ENCODE results near the gene PDE1C.

Gene PDE1C

GRCh38 chr7:31734456-31734855 lies 335.8 kb downstream of the PDE1C start:
- TF ChIP-seq SIN3A (IDR thresholded peaks at IDR 0.05; ENCODE audit: borderline replicate concordance, insufficient read depth, low read length) (no peak), FOXP2 (optimal IDR thresholded peaks at IDR 0.05; ENCODE audit: borderline replicate concordance, extremely low read depth, extremely low read length, insufficient read depth) (no peak), TAF1 (IDR thresholded peaks at IDR 0.05; ENCODE audit: borderline replicate concordance, insufficient read depth, low read length) (no peak), POLR2AphosphoS5 (IDR thresholded peaks at IDR 0.05; ENCODE audit: low read depth, low read length) (no peak)
- TF ChIP-seq, protein P1, sequence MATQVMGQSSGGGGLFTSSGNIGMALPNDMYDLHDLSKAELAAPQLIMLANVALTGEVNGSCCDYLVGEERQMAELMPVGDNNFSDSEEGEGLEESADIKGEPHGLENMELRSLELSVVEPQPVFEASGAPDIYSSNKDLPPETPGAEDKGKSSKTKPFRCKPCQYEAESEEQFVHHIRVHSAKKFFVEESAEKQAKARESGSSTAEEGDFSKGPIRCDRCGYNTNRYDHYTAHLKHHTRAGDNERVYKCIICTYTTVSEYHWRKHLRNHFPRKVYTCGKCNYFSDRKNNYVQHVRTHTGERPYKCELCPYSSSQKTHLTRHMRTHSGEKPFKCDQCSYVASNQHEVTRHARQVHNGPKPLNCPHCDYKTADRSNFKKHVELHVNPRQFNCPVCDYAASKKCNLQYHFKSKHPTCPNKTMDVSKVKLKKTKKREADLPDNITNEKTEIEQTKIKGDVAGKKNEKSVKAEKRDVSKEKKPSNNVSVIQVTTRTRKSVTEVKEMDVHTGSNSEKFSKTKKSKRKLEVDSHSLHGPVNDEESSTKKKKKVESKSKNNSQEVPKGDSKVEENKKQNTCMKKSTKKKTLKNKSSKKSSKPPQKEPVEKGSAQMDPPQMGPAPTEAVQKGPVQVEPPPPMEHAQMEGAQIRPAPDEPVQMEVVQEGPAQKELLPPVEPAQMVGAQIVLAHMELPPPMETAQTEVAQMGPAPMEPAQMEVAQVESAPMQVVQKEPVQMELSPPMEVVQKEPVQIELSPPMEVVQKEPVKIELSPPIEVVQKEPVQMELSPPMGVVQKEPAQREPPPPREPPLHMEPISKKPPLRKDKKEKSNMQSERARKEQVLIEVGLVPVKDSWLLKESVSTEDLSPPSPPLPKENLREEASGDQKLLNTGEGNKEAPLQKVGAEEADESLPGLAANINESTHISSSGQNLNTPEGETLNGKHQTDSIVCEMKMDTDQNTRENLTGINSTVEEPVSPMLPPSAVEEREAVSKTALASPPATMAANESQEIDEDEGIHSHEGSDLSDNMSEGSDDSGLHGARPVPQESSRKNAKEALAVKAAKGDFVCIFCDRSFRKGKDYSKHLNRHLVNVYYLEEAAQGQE (IDR thresholded peaks at IDR 0.05; ENCODE audit: insufficient read depth in 1 of 2, low read depth in 2 of 2, low read length in 2 of 2), result no peak

- TF ChIP-seq POLR2AphosphoS5 (IDR thresholded peaks at IDR 0.05; ENCODE audit: low read depth, low read length) (no peak), SIN3A (IDR thresholded peaks at IDR 0.05; ENCODE audit: borderline replicate concordance, insufficient read depth, low read length) (no peak), FOXP2 (optimal IDR thresholded peaks at IDR 0.05; ENCODE audit: borderline replicate concordance, extremely low read depth, extremely low read length, insufficient read depth) (no peak), TAF1 (IDR thresholded peaks at IDR 0.05; ENCODE audit: borderline replicate concordance, insufficient read depth, low read length) (no peak)
- TF ChIP-seq, protein P1 (IDR thresholded peaks at IDR 0.05; ENCODE audit: insufficient read depth in 1 of 2, low read depth in 2 of 2, low read length in 2 of 2), result no peak
These were observed 340.9 kb downstream of the PDE1C start for GRCh38 chr7:31729195-31729804.

- TF ChIP-seq FOXP2 (optimal IDR thresholded peaks at IDR 0.05; ENCODE audit: borderline replicate concordance, extremely low read depth, extremely low read length, insufficient read depth) (no peak), POLR2AphosphoS5 (IDR thresholded peaks at IDR 0.05; ENCODE audit: low read depth, low read length) (no peak), SIN3A (IDR thresholded peaks at IDR 0.05; ENCODE audit: borderline replicate concordance, insufficient read depth, low read length) (no peak)
- TF ChIP-seq, protein P1 (IDR thresholded peaks at IDR 0.05; ENCODE audit: insufficient read depth in 1 of 2, low read depth in 2 of 2, low read length in 2 of 2), result no peak
These were observed 345.5 kb downstream of the PDE1C start for GRCh38 chr7:31724696-31725095.

- no peak for TF ChIP-seq POLR2AphosphoS5 (IDR thresholded peaks at IDR 0.05; ENCODE audit: low read depth, low read length)
- TF ChIP-seq SIN3A (IDR thresholded peaks at IDR 0.05; ENCODE audit: borderline replicate concordance, insufficient read depth, low read length), result no peak
- TF ChIP-seq, protein P1 (IDR thresholded peaks at IDR 0.05; ENCODE audit: insufficient read depth in 1 of 2, low read depth in 2 of 2, low read length in 2 of 2), result no peak
- no peak for TF ChIP-seq TAF1 (IDR thresholded peaks at IDR 0.05; ENCODE audit: borderline replicate concordance, insufficient read depth, low read length)
- TF ChIP-seq FOXP2 (optimal IDR thresholded peaks at IDR 0.05; ENCODE audit: borderline replicate concordance, extremely low read depth, extremely low read length, insufficient read depth), result no peak
These were observed 349.8 kb downstream of the PDE1C start for GRCh38 chr7:31720366-31720765.
